ENCODE measurements around the gene MED27.

- TF ChIP-seq CTCF (conservative IDR thresholded peaks at IDR 0.05; ENCODE audit: low read depth, low read length) (no peak), EZH2 (IDR thresholded peaks at IDR 0.05; ENCODE audit: low read length, unreplicated experiment) (no peak)
Observed at GRCh38 chr9:131960311-131960710, 119.4 kb downstream of the MED27 start.
